Activated T-helper 1 cell treated with Interleukin-2 at 50 U/mL for 16 hours (primary cell): ENCODE measurements around the gene MTHFD2.
"Not testable (repeated sequence)": the region's sequence is repeated elsewhere in the genome, so short reads cannot be mapped to it uniquely, and the experiment has no call there.

ENCODE experiments used
- DNase-seq: peaks from one replicate; pipeline ENCODE4 v3.0.0-alpha.2; 2020; ENCODE audit warnings: low read depth

MTHFD2 gene

DNA sequence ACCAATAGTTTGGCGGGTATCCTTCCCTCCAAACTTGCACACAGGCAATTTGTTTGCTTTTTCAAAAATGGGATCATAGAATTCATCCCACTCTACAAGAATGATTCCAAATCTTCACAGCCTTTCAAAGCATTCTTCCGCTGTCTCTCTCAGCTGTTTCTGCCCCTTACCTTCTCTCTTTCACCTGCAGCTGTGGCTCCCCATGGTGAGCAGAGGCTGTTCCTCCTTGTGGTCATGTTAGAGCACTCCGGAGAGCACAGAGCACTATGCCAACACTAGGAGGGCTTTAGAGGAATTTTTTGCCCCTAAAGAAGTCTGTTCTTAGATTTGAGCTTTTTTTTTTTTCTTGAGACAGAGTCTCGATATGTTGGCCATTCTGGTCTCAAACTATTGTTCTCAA is 30.4 kb downstream of the MTHFD2 start:
- no peak for DNase-seq

DNA sequence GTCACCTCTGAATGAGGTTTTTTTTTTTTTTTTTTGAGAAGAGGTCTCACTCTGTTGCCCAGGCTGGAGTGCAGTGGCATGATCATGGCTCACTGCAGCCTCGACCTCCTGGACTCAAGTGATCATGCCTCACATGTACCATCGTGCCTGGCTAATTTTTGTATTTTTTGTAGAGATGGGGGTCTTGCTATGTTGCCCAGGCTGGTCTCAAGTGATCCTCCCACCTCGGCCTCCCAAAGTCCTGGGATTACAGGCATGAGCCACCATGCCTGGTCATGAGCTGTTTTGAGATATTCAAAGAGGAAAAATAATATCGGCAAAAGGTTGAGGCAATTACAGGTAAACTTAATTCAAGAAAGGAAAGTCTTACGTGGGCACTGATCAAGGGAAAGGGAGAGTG is 31.4 kb downstream of the MTHFD2 start:
- not testable (repeated sequence) for DNase-seq

DNA sequence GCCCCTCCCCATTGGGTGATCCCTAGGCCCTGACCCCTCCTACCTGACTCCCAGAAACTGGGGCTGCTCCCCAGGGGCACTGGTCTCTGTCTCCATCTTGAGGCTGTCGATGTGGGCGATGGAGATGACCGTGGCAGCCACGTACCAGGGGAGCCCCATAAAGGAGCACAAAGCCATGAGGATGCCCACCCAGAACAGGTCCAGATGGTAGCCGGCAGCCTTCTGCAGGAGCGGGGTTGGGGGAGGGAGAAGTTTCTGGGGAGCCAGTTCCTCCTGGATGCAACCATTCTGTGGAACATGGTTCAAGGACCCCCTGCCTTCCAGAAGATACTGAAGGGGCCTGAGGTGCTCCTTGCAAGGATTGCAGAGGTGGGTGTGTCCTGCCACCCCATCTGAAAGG is 34.0 kb downstream of the MTHFD2 start:
- no peak for DNase-seq

DNA sequence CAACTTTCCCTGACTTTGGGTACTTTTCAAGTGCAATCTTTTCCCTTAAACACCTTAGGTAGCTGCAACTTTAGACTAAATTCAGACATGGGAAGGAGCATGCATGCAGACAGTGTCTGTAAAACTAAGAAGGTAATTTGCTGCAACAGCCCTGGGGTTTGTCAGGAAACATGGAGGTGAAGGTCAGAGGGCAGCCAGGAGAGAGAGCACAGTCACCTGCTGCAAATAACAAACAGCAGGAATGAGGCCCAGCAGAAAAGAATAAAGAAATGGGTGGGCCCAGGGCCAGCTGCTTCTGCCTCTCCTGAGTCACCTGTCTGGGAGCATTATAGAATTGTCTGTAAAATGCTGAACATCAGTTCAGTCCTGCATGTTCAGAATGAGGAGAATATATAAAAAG is 35.2 kb downstream of the MTHFD2 start:
- DNase-seq = no peak

DNA sequence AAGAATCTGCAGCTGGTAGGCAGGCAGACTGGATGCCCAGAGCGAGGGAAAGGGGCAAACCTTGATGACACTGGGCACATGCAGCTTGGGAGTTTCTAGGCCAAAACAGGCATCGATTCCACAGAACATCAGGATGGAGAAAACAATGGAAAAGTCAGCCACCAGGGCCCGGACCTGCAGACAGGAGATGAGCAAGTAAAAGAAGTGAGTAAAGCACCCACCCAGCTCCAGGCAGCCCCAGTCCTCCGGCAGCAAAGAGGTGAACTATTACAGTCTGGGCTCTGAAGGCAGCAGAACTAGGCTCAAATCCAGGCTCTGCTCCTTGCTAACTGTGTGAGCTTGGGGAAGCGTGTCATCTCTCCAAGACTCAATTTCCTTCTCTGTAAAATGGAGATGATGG is 36.6 kb downstream of the MTHFD2 start:
- no peak for DNase-seq

DNA sequence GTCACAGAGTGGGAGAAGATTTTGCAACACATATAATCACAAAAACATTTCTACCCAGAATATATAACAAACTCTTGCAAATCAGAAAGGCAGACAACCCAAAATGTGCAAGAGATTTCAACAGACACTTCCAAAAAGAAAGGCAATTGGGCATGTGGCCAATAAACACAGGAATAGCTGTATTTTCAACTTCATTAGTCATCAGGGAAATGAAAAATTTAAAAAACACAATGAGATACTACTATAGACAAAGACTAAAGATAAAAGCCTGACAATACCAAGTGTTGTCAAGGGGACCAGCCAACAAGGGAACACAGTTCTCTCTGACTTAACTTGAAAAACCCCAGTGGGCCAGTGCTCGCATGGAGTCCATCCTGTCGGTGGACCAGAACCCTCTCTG is 40.5 kb downstream of the MTHFD2 start:
- no peak for DNase-seq

DNA sequence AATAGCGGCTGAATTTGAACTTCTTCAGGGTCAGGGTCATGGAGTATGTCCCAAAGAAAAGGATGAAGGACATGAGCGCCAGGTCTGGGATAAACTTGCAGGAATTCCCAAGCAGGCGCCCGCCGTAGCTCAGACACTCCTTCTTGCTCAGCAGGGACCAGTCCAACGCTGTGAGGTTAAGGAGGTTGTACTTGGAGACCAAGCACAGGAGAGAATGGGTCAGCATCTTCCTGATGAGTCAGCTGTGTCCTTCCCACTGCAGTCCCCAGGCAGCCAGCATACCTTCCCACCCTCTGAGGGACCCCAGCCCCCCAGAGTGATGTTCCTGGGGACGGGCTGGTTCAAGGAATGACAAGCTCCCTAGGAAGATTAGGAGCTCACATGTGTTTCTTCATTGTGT is 40.9 kb downstream of the MTHFD2 start:
- no peak for DNase-seq

DNA sequence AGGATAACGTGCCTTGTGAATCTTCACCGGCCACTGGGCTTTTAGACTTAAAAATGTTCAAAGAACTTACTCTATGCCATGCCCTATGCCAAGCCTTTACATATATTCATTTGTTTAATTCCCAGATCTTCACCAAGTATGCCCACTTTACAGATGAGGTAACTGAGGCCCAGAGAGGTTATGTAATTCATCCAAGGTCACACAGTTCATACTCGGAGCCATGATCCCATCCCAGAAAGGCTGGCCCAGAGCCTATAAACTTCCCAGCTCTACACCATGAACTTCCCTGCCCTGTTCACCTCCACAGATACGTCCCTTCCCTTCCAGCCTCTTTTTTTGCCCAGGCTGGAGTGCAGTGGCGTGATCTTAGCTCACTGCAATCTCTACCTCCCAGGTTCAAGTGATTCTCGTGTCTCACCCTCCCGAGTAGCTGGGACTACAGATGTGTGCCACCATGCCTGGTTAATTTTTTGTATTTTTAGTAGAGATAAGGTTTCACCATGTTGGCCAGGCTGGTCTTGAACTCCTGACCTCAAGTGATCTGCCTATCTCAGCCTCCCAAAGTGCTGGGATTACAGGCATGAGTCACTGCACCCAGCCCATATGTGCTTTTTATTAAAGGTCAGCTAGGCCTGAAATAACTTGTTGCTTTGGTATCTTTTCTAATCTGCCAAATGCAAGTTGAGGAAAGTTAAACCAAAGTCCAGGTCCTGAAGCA is 44.1 kb downstream of the MTHFD2 start:
- DNase-seq = no peak

DNA sequence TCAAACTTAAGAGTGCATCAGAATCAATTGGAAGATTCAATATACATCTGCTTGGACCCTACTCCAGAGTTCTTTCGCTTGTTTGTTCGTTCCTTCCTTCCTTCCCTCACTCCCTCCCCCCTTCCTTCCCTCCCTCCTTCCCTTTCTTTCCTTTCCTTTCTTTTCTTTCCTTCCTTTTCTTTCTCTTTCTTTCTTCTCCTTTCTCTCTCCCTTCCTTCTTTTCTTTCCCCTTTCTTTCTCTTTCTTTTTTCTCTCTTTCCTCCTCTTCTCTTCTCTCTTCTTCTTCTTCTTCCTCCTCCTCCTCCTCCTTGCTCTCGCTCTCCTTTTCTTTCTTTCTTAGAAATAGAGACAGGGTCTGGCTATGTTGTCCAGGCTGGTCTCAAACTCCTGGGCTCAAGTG is 45.9 kb downstream of the MTHFD2 start:
- no peak for DNase-seq

DNA sequence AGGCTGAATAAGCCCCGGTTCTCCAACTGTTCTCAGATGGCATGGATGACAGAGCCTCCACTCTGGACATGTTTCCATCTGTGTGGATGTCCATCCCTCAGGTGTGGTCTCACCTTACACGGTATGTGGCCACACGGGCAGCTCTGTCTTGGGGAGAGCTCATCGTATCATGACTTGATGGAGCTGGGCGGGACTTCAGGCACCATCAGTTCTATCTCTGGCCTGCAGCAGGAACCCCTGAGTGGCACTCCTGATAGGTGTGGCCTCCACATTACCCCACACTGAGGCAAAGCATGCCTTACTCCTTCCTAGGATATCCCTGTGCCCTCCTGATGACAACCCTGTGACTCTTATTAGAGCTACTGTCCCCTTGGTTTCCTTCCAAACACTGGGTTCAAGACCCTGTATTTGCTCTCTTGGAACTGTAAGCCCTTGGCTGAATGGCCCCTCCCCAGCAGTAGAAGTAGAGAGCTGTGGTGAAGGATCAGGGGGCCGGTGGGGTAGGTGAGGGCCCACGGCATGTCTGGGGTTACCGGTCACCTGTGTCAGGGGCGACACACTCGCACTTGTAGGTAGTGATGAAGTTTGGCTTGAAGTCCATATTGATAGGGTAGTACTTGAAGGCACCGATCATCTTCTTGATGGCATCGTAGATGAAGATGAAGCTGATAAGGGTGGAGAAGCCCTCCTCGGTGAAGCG is 48.2 kb downstream of the MTHFD2 start:
- no peak for DNase-seq

DNA sequence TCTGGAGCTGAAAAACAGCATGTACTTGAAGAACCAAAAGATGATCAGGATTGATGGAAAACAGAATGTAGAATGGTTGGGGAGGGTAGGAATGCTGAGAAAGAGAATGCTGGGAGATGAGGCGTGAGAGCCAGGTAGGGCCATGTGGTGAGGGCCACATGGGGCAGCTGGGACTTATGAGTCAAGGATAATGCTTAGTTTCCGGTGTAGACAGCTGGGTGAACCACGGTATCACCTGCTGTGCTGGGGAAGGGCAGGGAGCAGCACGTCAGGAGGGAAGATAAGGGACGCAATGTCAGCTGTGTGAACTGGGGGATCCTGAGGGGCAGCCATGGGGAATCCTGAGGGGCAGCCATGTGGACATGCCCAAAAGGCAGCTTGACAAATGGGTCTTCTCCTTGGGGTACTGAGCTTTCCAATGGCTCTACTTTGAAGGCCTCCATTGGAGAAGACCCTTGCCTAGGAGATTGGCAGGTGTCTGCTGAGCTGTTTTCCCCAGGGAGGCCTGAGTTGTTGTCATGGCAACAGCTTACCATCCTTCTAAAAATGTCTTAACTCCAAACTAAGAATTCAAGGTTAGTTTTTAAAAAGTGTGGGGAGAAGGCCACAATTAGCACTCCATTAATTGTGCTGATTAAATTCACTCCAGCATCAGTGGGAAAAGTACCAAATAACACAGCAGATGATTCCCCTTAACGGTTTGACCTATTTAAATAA is 51.1 kb downstream of the MTHFD2 start:
- no peak for DNase-seq

DNA sequence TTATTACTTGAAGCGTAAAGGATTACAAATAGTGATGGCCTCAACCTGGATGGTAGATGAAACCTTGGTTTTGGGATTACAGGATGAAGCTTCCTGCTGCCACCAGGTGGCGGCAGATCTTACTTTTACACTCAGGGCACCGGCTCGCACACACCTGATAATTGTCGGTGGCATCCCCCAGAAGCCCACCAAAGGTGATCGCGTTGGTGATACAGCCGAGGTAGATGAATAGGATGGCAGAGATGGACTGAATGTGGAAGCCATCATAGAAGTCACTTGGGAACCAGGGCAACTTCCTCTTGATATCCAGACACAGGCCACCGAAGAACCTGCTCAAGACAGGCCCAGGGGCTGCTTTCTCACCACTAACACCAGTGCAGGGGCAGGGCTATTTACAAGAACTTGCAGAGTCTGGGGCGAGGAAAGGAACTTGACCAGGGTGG is 51.8 kb downstream of the MTHFD2 start:
- peak; percentile 22 for DNase-seq

DNA sequence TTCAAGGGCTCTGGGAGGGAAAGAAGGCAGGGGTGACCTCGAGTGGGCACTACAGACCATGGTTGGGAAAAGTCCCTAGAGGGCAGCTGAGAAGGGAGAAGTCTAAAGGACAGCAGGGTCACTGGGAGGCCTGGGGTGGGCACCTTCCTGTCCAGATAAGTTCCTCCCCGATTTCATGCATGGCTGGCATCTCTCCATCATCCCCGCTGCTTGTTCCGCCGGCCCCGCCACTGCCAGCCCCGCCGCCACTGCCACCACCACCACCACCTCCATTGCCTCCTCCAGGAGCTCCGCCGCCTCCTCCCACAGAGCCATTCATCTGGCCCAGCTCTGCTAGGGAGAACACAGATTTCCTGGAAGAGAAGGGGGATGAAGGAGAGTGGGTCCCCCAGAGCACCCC is 53.6 kb downstream of the MTHFD2 start:
- DNase-seq = no peak

DNA sequence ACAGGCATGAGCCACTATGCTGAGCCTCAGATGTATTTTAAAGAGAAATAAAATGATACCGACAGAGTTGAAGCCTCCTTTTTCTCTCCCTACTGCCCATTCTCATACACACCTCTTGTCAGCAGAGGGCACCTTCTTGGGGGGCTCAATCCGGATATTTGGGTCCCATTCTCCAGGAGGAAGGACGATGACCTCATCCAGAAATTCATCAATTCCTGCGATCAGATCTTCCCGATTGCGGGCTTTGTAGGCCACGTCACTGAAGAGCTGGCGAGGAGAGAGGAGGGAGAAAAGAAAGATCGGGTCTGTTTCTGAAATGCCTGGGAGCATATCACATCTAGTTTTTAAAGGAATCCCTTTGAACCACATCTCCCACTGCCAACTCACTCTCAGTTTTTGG is 54.4 kb downstream of the MTHFD2 start:
- no peak for DNase-seq

DNA sequence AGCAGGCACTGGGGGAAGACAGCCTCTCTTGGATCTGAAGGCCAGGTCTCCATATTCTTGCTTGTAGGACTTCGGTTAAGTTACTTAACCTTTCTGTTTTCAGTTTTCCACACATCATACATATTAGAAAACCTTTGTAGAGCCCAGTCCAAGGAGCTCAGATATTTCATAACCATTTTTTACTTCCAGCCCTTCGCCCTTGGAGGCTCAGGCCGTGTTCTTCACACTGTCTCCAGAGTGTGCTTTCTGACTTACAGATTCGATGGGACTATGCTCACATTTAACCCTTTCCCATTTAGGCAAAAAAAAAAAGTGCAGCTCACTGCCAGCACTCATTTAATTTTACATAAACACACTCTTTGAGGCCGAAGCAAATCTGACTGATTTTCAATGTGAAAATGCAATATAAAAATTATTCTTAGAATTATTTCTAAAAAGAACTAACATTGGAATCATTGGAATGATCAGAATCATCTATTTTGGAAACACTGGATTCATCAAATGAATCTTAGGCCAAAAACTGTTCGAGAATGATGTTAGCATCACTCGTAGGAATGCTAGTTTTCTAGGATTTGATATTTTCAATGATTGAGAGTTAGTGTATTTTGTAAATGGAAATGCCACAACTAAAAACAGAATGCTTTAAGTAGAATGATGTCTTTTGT is 55.0 kb downstream of the MTHFD2 start:
- DNase-seq = no peak

DNA sequence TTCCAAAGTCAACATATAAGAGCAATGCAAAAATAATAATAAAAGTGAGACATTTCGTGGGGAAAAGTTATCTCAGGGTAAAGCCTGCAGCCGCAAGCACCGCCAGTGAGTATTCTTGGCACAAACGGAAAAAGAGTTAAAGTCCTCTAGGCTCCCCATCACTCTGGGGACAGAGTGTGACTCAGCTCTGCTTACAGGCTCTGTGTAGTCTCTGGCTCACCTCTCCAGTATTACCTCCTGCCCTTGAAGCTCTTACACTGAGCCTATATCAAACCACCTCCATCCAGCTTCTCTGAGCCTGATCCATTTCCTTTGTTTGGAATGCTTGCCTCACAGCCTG is 55.5 kb downstream of the MTHFD2 start:
- no peak for DNase-seq

DNA sequence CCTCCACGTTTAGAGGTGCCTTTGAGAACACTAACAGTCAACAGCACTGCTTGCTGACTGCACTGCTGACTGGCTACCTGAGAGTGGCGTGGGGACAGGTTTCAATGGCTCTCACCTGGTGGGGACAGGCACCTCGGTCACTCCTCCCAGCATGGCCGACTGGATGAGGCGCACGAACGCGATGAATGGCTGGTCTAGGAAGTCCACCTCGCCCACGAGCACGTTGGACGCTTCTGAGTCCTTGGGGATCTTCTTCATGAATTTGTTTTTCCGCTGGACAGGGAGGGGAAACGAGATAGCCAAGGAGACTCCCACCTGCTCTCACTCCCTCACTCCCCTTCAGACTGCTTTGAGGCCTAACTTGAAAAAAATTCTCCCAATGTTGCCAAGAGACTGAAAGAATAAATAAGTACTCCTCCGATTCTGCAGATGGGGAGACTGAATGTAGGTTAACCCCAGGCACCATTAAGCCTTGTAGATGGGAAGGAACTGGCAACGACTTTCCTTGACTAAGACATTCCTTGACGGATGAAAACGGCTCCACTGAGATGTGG is 57.3 kb downstream of the MTHFD2 start:
- DNase-seq = no peak

DNA sequence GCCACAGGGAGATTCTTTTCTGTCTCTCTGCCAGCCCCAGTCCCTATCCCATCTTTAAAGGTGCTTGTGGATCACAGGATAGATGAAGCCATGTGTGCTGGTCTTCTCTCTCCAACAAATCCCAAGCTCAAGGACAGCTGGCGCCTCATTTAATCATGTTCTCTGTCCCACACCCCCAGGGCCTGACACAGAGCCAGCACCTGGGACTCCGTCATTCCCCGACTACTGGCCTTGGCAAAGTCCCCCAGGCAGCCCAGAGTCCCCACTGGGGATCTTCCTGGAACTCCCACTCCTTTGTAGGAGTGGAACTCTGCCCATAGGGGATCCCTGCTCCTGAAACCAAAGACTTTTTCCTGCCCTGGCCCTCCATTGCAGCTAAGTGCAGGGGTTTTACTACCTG is 60.8 kb downstream of the MTHFD2 start:
- DNase-seq = no peak

DNA sequence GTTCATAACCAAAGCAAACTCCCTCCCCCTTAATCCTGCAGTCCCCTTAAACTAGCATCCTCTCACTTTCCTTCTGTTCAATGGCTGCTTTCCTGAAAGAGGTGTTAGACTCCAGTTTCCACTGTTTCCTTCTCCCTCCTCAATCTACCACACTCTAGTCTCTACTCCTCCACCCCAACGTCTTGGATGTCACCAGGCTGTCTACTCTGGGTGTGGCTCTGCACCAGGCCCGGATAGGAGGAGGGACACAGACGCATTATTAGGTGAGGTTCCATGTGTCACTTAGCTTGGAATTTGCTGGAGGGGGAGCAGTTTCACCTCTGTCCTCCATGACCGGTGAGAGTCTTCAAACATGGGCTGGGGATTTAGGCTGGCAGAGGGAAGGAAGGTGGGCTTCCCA is 61.3 kb downstream of the MTHFD2 start:
- no peak for DNase-seq

DNA sequence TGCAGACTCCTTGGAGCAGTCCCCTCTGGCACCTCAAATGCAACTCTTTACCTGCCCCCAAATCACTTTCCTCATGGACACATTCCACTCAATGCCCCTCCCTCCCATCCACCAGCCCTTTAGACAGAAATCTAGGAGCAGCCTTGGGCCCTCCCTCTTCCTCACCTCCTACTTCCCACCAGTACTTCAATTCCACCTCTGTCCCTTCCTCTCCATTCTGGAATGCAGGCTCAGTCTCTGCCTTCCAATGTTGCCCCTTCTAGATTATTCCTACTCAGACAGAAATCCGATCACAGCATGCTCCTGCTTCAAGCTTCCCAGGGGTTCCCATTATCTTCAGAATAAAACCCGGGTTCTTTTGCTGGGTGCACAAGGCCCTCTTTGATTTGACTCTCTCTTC is 62.1 kb downstream of the MTHFD2 start:
- no peak for DNase-seq

DNA sequence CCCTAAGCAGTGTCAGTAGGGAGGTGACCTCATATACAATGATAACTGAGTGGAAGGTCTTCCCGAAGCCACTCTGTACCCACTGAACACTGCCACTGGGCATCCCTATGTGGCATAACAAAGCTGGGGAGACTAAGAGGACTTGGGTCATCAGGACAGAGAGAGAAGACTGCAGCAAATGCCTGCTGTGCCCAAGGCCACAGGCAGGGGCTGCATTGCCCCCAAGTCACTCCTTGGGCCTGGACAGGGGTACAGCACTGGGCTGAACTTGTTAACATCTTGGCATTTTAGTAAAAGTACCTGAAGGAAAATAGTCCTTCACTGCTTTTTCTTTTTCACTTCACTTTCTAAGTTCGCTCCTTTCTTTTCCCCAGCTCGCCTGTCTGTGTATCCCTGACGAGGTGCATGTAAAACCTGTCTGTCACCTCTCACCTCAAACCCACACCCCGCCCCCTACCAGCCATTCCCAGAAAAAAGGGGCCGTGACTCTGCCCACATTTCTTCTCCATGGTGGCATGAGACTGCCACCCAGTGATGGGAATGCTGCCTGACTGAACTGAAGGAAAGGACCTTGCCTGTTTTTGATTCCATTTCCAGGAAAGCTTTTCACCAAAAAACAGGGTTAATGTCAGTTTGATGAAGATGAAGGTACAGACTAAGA is 62.9 kb downstream of the MTHFD2 start:
- DNase-seq = no peak

DNA sequence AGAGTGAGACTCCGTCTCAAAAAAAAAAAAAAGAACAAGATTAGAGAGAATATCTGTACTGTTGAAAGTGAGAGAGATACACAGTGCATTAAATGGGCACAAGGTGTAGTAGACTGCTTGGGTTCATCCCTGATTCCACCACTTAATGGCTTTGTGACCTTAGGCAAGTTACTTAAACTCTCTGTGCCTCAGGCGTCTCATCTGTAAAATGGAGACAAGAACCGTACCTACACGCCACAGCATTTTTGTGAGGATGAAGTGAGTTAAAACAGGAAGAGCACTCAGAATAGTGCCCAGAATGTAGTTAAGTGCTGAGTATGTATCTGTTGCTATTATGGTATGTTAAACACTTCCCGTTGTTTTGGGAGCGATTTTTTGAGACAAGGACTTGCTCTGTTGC is 64.3 kb downstream of the MTHFD2 start:
- no peak for DNase-seq
